ENCODE data around the gene CEP97. TPM values are rescaled to one million over a fixed set of nuclear protein-coding genes. Genes with fewer than 3 reads are reported as not detected.
"Not testable (repeated sequence)": the region's sequence is repeated elsewhere in the genome, so short reads cannot be mapped to it uniquely, and the experiment has no call there.

Gene CEP97
- total RNA-seq, 6 experiments from 2014 or later = 2.2 to 3.8 (median 2.7) TPM

DNA sequence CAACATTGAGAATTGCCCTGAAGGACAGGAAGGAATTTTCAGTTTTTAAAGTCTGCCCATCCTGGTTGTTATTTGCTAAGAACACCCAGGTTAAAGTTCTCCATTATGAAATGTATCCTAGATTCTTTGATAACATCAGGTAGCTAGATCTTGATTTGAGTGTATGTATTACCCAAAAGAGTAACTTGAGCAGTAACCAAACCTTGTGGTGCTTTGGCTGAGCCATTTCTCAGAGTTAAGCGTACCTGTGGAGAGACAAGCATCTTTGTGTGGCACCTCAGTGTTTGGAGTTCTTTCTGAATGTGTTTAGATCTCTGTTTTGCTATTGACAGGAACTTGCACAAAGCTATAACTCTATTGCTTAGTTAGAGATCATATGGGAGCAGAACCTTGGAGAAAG, 20.4 kb downstream of the CEP97 start:
- H3K4me1 ChIP-seq = no peaks in the 10 kb centered on the region
- no peaks in the 10 kb centered on the region for H3K9me3 ChIP-seq
- no peak overlapping the region for H3K27ac ChIP-seq
- no peak for DNase-seq
- intact Hi-C loops (cut with DNase I) = no loop called here
- no peak for TF ChIP-seq POLR2A (IDR thresholded peaks at IDR 0.05)
- no peak for TF ChIP-seq CTCF (IDR thresholded peaks at IDR 0.05)
- 31% methylated on average over 1 of the region's 1 CpG for WGBS (ENCODE audit: insufficient coverage, low coverage, low lambda C conversion rate, missing lambda C conversion rate)
- H3K4me3 ChIP-seq = no peak overlapping the region
- no peaks in the 10 kb centered on the region for H3K27me3 ChIP-seq
- H3K36me3 ChIP-seq = no peaks in the 10 kb centered on the region
- no peak for ATAC-seq

DNA sequence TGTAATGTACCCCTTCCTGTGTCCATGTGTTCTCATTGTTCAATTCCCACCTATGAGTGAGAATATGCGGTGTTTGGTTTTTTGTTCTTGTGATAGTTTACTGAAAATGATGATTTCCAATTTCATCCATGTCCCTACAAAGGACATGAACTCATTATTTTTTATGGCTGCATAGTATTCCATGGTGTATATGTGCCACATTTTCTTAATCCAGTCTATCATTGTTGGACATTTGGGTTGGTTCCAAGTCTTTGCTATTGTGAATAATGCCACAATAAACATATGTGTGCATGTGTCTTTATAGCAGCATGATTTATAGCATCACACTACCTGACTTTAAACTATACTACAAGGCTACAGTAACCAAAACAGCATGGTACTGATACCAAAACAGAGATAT, 21.5 kb downstream of the CEP97 start:
- ATAC-seq; H3K27me3 ChIP-seq; H3K36me3 ChIP-seq; H3K4me1 ChIP-seq; H3K27ac ChIP-seq; H3K9me3 ChIP-seq; DNase-seq; intact Hi-C loops (cut with DNase I); H3K4me3 ChIP-seq: not testable (repeated sequence)
- WGBS (ENCODE audit: insufficient coverage, low coverage, low lambda C conversion rate, missing lambda C conversion rate) = 100% methylated on average over 1 of the region's 1 CpG

- DNase-seq; H3K27me3 ChIP-seq; H3K9me3 ChIP-seq; intact Hi-C loops (cut with DNase I); H3K4me1 ChIP-seq; ATAC-seq; H3K4me3 ChIP-seq; H3K27ac ChIP-seq: not testable (repeated sequence)
- H3K36me3 ChIP-seq = peaks cover 0 to 21% (median 0%) of the 10 kb centered on the region in 4 donors
- 88% methylated on average over 5 of the region's 23 CpGs for WGBS (ENCODE audit: insufficient coverage, low coverage, low lambda C conversion rate, missing lambda C conversion rate)
Observed at GRCh38 chr3:101753386-101754113, 29.1 kb downstream of the CEP97 start.

- Histone ChIP-seq H3K4me1 (no peaks in the 10 kb centered on the region), H3K36me3 (peaks cover 0 to 23% (median 0%) of the 10 kb centered on the region in 4 donors), H3K27ac (no peak overlapping the region), H3K4me3 (no peak overlapping the region), H3K27me3 (no peaks in the 10 kb centered on the region), H3K9me3 (no peaks in the 10 kb centered on the region)
- intact Hi-C loops (cut with DNase I) = no loop called here
- no peak for TF ChIP-seq CTCF (IDR thresholded peaks at IDR 0.05)
- no peak for TF ChIP-seq POLR2A (IDR thresholded peaks at IDR 0.05)
- 80% methylated on average over 2 of the region's 6 CpGs for WGBS (ENCODE audit: insufficient coverage, low coverage, low lambda C conversion rate, missing lambda C conversion rate)
- no peak for ATAC-seq
- DNase-seq = no peak
Observed at GRCh38 chr3:101758224-101758623, 33.8 kb downstream of the CEP97 start.

- ATAC-seq = no peak
- H3K27ac ChIP-seq = no peak overlapping the region
- no peaks in the 10 kb centered on the region for H3K4me1 ChIP-seq
- peaks cover 0 to 15% (median 0%) of the 10 kb centered on the region in 4 donors for H3K36me3 ChIP-seq
- TF ChIP-seq POLR2A (IDR thresholded peaks at IDR 0.05) = no peak
- TF ChIP-seq CTCF (IDR thresholded peaks at IDR 0.05) = no peak
- no peak overlapping the region for H3K4me3 ChIP-seq
- WGBS (ENCODE audit: insufficient coverage, low coverage, low lambda C conversion rate, missing lambda C conversion rate) = 80% methylated on average over 3 of the region's 3 CpGs
- intact Hi-C loops (cut with DNase I) = no loop called here
- no peaks in the 10 kb centered on the region for H3K27me3 ChIP-seq
- no peaks in the 10 kb centered on the region for H3K9me3 ChIP-seq
- DNase-seq = no peak
Observed at GRCh38 chr3:101762041-101762646, 37.7 kb downstream of the CEP97 start.

DNA sequence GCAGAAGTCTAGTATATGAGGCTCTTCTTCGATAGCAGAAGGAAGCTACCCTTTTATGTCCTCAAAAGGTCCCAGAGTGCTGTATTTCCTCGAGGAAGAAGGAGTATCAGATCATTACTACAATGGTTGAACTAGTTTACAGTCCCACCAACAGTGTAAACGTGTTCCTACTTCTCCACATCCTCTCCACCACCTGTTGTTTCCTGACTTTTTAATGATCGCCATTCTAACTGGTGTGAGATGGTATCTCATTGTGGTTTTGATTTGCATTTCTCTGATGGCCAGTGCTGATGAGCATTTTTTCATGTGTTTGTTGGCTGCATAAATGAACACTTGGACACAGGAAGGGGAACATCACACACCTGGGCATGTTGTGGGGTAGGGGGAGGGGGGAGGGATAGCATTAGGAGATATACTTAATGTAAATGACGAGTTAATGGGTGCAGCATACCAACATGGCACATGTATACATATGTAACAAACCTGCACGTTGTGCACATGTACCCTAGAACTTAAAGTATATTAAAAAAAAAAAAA, 53.4 kb downstream of the CEP97 start:
- DNase-seq; ATAC-seq; H3K27ac ChIP-seq; H3K4me1 ChIP-seq; H3K27me3 ChIP-seq; H3K36me3 ChIP-seq; H3K4me3 ChIP-seq; H3K9me3 ChIP-seq; intact Hi-C loops (cut with DNase I): not testable (repeated sequence)
- 80% methylated on average over 6 of the region's 6 CpGs for WGBS (ENCODE audit: insufficient coverage, low coverage, low lambda C conversion rate, missing lambda C conversion rate)

All from right lobe of liver (tissue), 6 donors.